GM12874 (cell line): ENCODE results near the gene MAN1B1.

Experiments
- CTCF ChIP-seq: IDR thresholded peaks from 2 replicates; pipeline ENCODE4 v1.5.1; 2011; ENCODE audit warnings: low read depth, mild to moderate bottlenecking, control low read depth, low read length, moderate library complexity; ENCODE audit not compliant: insufficient read depth

MAN1B1 gene

DNA sequence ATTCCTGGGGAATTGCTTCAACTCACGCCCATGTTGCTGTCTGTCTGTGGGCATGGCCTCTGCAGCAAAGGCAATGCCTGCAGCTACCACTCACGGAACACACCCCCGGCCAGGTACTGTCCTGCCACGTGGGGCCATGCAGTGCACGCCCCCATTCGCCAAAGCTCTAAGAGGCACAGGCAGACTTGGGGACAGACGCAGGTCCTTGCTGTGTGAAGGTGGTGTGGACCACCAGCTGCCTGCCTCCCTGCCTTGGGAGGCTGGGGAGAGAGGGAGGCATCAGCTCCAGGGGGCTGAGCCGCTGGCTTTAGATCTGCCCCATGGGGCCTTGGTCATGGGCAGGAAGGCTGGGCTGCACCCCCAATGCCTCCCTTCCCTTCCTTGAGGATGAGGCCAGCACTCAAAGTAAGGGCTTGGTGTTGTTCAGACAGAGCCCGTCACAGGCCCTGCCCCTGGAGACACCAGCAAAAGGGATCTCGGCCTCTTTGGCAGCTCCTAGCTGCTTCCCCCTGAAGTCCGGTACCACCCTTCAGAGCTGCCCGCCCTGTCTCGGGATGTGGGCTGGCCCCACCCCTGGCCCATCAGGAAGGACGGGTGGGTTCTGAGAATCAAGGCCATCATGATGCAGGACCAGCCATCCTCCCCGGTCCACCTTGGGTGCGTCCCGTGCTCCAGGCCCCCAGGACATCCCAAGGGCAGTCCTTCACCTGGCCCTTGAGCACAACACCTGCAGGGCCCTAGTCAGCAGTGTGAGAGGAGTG lies 54.4 kb downstream of the MAN1B1 start:
- TF ChIP-seq CTCF = no peak

DNA sequence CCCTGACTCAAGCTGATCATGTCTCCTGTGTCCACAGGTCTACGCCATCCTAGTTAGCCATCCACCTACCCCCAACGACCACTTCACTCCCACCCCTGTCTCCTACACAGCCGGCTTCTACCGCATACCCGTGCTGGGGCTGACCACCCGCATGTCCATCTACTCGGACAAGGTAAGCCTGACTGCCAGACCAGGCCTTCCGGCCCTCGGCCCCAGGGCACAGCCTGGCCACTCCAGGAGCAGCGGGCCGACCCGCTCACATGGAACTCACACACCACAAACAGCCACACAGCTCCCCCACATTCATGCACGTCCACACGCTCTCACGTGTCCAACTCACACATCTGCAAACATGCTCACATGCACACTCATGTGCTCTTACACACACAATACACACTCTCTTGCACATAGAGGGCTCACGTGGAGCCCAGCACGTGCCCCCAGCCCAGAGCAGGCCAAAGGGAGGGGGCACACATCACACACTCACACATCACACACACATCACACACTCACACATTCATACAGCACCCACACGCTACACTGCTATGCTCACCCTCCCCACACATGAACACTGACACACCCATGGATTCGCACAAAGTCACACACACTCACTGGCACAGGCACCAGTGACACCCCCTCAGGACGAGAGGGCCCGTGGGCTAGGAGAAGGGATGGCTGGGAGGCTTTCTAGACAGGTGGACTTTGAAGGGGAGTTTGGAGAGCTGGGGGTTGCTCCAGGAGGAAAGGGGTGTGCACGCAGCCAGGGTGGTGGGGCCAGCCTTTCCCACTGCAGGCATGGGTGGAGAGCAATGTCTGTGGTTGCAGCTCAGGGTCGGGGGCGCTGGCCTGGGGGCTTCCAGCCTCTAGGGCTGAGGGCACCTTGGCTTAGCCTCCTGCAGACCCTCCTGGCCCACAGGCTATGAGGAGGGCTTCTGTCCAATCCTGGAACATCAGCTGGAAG lies 55.5 kb downstream of the MAN1B1 start:
- TF ChIP-seq CTCF = no peak

GRCh38 chr9:137143459-137143858 lies 56.7 kb downstream of the MAN1B1 start:
- TF ChIP-seq CTCF = no peak

DNA sequence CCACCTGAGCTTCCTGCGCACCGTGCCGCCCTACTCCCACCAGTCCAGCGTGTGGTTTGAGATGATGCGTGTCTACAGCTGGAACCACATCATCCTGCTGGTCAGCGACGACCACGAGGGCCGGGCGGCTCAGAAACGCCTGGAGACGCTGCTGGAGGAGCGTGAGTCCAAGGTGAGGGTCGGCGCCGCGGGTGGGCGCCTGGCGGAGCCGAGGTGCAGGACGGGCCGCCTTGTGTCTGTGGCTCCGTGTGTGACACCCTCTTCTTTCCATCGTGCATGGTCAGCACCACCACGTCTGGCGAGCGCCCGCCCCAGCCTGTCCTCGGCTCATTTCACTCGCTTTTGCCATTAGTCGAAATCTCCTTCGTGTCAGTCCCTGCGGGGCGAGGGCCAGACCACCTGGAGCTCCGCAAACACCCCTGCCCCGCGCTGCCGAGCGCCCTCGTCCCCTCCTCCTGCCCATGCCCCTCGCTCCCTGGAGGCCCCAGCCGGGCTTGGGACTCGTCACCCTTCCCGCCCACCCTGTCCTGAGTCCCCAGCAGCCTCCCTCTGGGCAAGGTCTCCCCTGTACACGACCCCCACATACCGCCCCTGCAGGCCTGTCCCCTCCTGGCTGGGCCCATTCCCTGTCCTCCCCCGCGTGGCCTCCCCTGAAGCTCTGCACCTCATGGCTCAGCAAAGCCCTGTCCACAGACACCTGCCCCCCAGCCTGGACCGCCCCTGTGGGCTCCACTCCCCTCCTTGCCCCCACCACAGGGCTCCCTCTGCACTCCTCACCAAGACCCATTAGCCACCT lies 59.1 kb downstream of the MAN1B1 start:
- TF ChIP-seq CTCF = no peak

DNA sequence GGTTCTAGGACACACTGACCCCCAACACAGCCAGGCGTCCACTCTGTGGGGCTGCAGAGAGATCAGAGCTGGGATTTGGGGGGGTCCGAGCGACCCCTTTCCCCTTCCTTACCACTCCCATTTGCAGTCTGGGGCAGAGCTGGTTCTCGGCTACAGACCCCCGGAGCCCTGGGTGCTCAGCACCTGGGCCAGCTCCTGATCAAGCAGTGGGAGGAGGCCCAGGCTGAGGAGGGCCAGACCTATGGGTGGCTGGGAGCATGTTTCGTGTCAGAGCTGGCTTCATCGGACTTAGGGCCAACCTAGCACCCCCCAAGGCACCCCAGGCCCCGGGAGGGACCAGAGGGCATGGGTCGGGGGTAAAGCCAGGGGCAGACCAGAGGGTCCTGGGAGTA lies 59.7 kb downstream of the MAN1B1 start:
- TF ChIP-seq CTCF = no peak

DNA sequence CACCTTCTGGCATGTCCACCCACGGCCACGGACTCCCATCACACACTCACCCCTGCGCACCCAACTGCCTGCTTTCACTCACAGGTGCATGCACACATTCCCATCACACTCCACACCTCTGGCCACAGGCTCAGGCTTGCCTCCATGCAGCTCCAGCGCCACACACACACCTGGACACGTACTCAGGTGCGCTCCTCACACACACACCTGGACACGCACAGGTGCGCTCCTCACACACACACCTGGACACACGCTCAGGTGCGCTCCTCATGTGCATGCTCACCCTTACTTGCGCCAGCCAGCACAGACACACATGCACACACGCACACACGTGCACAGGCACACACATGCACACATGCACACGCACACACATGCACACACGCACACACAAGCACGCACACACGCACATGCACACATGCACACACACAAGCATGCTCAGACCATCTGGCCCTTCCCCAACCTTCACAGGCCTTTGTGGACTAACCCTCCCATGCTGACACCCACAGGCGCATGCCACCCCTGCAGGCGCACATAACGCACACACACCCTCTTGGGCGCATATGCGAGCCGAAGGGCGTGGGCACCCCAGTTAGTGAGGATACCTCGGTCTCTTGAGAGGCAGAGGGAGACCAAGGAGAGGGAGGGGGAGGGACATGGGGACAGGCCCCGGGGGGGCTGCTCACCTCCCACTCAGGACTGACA lies 60.5 kb downstream of the MAN1B1 start:
- no peak for TF ChIP-seq CTCF

DNA sequence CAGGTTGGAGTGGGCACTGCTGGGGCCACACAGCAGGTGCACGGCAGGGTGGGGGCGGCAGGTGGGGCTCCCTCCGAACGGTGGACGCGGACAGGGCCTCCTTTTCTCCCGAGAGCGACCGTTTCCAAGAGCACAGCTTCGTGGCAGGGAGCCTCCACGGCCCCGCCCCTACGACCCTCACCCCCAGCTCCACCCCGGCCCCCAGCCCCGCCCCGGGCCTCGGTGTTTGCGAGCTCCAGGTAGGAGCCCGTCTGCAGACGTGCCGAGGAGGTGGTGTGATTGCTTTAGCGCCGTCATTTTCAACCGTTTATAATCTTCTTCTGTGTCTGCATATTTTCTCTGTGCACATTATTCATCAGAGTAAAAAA lies 61.0 kb downstream of the MAN1B1 start:
- no peak for TF ChIP-seq CTCF
